ENCODE data around the gene CNPY3. TPM values are rescaled to one million over a fixed set of nuclear protein-coding genes. Genes with fewer than 3 reads are reported as not detected.
A peak's percentile ranks its signal among the peaks of the same experiment; 100 is the strongest.

CNPY3 gene
- total and polyA plus RNA-seq, 2 of the 13 experiments (the other 11 are each of a cell fraction or from before 2014, with no cell fraction given), result 42.3 to 60.2 TPM

GRCh38 chr6:42960243-42961019 is 31.2 kb downstream of the CNPY3 start, which contains the start of gene GNMT (continued):
- TF ChIP-seq ERF (CRISPR knock-in tag; IDR thresholded peaks at IDR 0.05), result peak; percentile 55; the same call in 1 of the 2 replicates
- TF ChIP-seq SOX6 (IDR thresholded peaks at IDR 0.05), result no peak
- peak; percentile 16 for TF ChIP-seq SOX6 (CRISPR knock-in tag; IDR thresholded peaks at IDR 0.05)
- peak; percentile 81; the same call in 1 of the 2 replicates for TF ChIP-seq FUBP1 (CRISPR knock-in tag; IDR thresholded peaks at IDR 0.05; ENCODE audit: borderline replicate concordance)
- TF ChIP-seq UBTF (CRISPR knock-in tag; IDR thresholded peaks at IDR 0.05), result peak; percentile 89
- no peak for TF ChIP-seq ZNF24 (IDR thresholded peaks at IDR 0.05)
- TF ChIP-seq HBP1 (CRISPR knock-in tag; IDR thresholded peaks at IDR 0.05; ENCODE audit: low read depth), result peak; percentile 87
- no peak for TF ChIP-seq RERE (CRISPR knock-in tag; IDR thresholded peaks at IDR 0.05; ENCODE audit: low read depth)
- no peak for TF ChIP-seq ZNF720 (CRISPR knock-in tag; IDR thresholded peaks at IDR 0.05)
- peak; percentile 80 for TF ChIP-seq ZNF18 (CRISPR knock-in tag; IDR thresholded peaks at IDR 0.05; ENCODE audit: insufficient replicate concordance)
- no peak for TF ChIP-seq TCF12 (IDR thresholded peaks at IDR 0.05)
- TF ChIP-seq TCF12 (CRISPR knock-in tag; IDR thresholded peaks at IDR 0.05), result no peak
- TF ChIP-seq ZNF564 (CRISPR knock-in tag; IDR thresholded peaks at IDR 0.05), result no peak; the same call in 1 of the 2 replicates
- no peak for TF ChIP-seq MTA3 (CRISPR knock-in tag; IDR thresholded peaks at IDR 0.05)
- TF ChIP-seq GATAD1 (CRISPR knock-in tag; IDR thresholded peaks at IDR 0.05), result no peak
- peak; percentile 58; the same call in 1 of the 2 replicates for TF ChIP-seq WIZ (CRISPR knock-in tag; IDR thresholded peaks at IDR 0.05)
